ENCODE data around the gene ICOSLG.
"Not testable (repeated sequence)": the region's sequence is repeated elsewhere in the genome, so short reads cannot be mapped to it uniquely, and the experiment has no call there.

Gene ICOSLG

DNA sequence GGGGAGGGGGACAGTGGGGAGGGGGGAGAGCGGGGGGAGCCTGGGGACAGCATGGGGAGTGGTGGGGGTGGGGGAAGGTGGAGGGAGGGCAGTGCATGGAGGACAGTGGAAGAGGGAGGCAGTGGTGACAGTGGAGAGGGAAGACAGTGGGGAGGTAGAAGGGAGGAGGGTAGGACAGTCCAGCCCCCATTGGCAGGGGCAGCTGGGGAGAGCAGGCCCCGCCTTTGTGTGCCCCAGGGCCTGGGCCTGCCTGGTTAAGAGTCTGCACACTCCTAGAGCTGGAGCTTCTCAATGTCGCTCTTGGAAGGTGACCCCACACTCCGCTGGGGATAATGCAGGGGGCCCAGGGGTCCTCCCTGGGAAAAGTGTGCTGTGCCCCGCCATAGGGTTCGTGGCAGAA lies 15.1 kb downstream of the ICOSLG start:
- not testable (repeated sequence) for DNase-seq (ENCODE audit: low read depth in 2 of 2)

DNA sequence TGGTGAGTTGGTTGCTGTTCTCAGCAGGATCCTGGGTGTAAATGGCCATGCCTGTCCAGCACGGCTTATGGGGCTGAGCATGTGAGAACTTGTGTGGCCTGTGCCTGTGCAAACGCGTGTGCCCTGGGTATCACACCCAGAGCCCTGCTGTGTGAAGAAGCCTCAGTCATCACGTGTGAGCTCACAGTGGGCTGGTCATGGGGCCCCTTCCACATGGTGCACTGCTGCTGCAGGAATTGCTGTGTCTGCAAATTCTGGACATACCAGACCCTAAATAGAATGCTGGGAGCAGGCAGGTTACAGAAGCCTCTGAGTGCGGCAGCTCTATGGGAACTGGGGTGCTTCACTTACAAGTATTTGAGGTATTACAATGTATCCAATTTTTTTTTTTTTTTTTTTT lies 17.4 kb downstream of the ICOSLG start:
- DNase-seq (ENCODE audit: low read depth in 2 of 2), result not testable (repeated sequence)

DNA sequence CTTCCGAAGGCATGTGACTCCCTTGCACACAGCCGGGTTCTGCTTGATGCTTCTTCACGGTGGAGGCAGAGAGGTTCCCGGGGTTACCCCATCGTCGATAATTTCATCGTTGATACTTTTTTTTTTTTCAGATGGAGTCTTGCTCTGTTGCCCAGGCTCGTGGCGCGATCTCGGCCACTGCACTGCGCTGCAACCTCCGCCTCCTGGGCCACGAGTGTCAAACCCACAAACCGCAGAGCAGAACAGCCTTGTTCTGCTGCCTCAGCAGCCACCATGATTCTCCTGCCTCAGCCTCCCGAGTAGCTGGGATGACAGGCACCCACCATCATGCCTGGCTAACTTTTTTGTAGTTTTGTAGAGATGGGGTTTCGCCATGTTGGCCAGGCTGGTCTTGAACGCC lies 20.1 kb downstream of the ICOSLG start:
- DNase-seq (ENCODE audit: low read depth in 2 of 2), result not testable (repeated sequence)

DNA sequence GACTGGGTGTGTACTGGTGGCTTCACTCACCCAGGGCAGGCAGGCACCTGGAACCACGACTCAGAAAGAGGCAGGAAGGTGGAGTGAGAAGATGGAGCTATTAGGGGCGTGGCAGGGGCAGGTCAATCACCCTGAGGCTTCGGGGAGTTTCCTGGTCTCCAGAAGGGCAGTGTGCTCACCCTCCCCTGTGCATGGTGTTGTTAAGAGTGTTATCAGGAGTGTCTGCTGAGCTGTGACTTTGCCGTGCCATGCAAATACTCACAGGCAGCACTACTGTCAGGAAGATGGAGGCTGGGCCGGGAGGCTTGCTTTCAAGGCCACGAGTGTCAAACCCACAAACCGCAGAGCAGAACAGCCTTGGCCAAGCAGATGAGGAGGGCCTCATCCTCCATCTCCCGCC lies 22.3 kb downstream of the ICOSLG start:
- DNase-seq (ENCODE audit: low read depth in 2 of 2), result not testable (repeated sequence)

GRCh38 chr21:44211978-44212377 lies 28.8 kb downstream of the ICOSLG start:
- DNase-seq (ENCODE audit: low read depth in 2 of 2), result not testable (repeated sequence)

GRCh38 chr21:44211574-44211973 lies 29.2 kb downstream of the ICOSLG start:
- DNase-seq (ENCODE audit: low read depth in 2 of 2), result not testable (repeated sequence)

GRCh38 chr21:44207860-44208646 lies 32.7 kb downstream of the ICOSLG start:
- DNase-seq (ENCODE audit: low read depth in 2 of 2), result not testable (repeated sequence)

DNA sequence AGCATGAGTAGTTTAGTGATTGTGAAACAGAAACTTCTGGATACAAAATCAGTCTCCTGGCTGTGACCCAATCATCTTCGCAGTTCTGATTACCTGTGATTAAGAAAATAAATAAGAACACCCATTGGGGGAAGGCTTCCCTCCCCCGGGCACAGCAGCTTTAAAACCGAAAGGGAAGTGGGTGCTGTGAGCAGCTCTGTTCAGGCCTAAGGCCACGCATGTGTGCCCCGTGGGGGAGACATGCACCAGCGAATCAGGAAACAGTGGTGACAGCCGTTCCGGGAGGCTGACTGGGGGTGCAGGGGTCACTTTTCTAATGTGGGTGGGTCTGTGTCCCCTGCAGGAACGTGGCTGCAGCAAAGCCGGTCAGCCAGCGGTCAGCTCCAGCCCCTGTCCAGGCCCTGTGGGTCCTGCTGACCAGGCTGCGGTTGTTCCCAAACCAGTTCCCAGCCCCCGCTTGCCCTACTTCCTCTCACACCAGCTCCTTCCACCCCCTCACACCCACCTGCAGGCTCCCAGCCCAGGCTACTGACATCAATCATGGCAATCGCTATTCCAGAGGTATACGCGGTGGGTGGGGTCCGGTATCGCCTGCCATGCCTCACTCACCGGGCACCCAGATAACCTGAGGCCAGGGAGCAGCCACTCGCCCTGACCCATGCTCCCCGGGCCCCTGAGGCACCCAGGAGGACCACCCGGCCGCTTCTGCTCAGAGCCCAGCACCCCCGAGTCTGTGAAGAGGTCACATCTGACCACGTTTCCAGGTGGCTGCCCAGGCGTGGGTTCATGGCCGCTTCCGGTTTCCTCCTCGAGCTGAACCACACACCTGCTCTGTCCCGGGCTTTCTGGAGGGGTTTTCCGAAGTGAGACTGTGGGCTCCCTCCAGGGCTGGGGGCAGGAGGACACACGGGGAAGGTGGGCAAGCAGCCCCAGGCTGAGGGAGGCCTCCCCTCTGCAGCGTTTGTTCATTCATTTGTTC lies 33.8 kb downstream of the ICOSLG start:
- not testable (repeated sequence) for DNase-seq (ENCODE audit: low read depth in 2 of 2)

- not testable (repeated sequence) for DNase-seq (ENCODE audit: low read depth in 2 of 2)
These were observed 34.6 kb downstream of the ICOSLG start for GRCh38 chr21:44206187-44206586.

- not testable (repeated sequence) for DNase-seq (ENCODE audit: low read depth in 2 of 2)
These were observed 38.0 kb downstream of the ICOSLG start for GRCh38 chr21:44202590-44203299.

DNA sequence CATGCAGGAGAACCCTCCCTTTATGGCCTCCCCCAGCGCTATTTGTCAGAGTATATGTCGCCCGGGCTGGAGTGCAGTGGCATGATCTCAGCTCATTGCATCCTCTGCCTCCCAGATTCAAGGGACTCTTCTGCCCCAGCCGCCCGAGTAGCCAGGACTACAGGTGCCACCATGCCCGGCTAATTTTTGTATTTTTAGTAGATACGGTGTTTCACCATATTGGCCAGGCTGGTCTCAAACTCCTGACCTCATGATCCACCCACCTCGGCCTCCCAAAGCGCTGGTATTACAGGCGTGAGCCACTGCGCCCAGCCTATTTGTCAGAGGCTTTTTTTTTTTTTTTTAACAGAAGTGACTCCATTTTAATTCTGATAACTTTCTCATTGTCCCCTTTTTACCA lies 40.7 kb downstream of the ICOSLG start:
- DNase-seq (ENCODE audit: low read depth in 2 of 2), result not testable (repeated sequence)

DNA sequence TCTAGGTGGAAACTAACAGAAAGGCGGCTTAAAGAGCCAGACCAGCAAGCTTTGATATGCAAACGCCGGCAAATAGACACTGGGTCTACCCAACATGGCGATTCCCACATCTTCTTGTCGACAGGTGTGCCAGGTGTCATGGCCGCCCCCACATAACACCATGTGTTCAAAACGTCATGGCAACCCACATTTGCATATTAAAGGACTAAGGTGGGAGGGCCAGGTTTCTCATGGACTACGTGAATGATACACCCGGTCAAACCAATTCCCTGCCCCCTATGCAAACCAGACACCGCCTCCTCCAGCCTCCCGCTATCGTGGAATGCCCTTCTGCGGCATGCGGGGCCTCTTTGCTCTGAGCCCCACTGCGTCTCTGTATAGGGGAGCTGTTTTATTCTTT lies 41.3 kb downstream of the ICOSLG start:
- DNase-seq (ENCODE audit: low read depth in 2 of 2), result no peak

GRCh38 chr21:44197156-44197516 lies 43.6 kb downstream of the ICOSLG start:
- DNase-seq (ENCODE audit: low read depth in 2 of 2), result not testable (repeated sequence)

DNA sequence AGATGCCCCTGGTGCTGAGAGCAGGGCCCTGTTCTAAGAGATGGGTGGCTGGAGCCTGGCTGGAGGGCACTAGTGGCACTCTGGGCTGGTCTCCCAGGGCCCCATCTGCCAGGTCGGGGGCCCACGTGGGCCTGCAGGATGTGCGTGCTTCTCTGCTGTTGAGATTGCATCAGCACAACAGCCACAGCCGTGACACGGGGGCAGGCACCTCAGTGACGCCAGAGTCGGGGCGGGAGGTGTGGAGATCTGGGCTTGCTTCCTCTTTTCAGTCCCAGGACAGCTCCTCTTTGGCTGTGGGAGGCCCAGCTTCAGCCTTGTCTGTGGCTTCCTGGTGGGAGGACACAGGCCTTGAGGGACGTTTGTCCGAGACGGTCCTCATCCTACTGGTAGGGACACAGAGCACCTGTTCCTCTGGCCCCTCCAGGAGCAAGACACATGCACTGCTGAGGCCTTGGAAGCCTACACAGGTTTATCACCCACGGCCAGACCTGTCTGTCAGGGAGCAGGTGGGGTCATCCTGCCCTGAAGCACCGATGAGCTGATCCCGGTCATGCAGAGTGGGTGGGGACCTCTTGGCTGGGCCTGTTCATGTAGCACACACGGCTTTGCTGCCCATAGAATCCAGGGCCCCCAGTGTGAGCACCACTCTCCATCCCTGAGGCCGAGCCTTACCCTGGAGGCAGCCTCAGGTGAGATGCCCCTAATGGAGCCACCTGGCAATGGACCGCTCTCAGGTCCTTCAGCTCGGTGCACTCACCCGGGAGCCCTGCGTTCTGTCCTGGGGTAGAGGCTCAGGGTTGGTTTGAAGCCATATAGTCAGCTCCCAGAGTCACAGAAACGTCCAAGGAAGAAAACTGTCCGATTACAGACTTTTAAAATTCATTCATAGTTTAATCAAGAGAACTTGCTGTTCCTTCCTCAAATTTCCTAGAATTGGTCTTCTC lies 44.3 kb downstream of the ICOSLG start:
- peak in 1 of 2 donors; percentile 52 for DNase-seq (ENCODE audit: low read depth in 2 of 2)

DNA sequence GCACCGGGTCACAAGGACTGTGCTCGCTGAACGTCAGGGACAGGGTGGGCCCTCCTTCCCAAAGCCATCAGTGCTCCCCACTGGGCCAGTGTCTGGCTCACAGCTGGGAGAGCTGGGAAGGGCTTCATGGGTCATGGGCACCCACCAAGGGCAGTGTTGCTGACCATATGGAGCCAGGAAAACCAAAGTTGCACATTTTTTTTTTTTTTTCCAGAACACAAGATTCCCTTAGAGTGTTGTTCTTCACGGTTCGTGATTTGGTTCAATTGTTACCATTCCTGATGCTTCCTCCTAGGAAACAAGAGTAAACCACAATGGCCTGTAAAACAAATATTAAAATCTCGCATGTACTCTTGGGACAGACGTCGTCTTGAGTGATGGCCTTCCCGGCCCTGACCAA lies 45.9 kb downstream of the ICOSLG start:
- DNase-seq (ENCODE audit: low read depth in 2 of 2), result not testable (repeated sequence)

GRCh38 chr21:44194451-44194850 lies 46.3 kb downstream of the ICOSLG start:
- not testable (repeated sequence) for DNase-seq (ENCODE audit: low read depth in 2 of 2)

DNA sequence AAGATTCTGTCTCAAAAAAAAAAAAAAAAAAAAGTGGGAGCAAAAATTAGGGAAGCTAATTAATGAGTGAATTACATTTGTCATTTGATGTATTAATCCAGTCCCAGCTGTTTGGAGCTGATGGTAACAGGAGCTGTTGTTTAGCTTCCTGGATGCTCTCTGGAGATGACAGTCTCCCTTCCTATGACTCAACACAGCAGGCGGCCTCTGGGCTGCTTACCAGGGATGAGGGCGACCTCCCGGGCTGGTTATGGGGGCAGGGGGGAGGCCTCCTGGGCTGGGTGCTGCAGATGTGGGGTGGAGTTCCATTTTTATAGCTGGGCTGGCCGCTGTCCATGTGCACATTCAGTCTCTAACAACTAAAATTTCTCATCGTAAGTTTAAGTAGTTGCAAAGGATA lies 47.6 kb downstream of the ICOSLG start:
- DNase-seq (ENCODE audit: low read depth in 2 of 2), result not testable (repeated sequence)

- DNase-seq (ENCODE audit: low read depth in 2 of 2), result not testable (repeated sequence)
These were observed 50.1 kb downstream of the ICOSLG start for GRCh38 chr21:44190349-44191271.

DNA sequence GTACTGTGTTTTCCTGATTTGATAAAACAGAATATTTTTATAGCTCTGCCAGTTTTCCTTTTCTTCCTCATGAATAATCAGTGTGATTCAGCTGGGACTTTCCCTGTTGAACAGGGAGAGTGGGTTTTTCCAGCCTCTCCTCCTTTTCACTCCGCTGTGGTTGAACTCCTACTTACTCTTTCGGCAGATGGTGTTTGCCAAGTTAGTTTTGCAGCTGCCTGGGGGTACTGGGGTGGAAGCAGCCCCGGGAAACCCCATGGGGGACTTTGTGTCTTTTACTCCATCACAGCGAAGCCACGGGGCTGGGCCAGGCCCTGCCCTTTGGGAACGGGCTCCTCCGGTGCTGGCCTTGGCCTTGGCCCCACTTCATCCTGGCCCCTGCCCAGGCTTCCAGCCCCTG lies 55.9 kb downstream of the ICOSLG start:
- DNase-seq (ENCODE audit: low read depth in 2 of 2), result not testable (repeated sequence)

DNA sequence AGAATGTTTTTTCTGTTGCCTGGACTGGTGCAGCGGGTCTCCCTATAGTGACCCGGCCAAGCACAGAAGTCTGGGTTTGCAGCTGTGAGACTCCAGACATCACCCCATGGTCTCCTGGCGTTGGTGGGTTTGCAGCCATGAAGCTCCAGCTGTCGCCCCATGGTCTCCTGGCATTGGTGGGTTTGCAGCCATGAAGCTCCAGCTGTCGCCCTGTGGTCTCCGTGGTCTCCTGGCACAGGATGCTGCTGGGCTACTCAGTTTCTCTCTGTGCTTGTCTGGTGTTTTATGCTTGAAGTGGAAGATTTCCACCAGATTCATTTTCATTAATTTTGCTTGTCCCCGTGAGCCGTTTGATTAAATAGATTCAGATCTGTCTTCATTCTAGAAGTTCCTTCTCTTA lies 58.5 kb downstream of the ICOSLG start:
- not testable (repeated sequence) for DNase-seq (ENCODE audit: low read depth in 2 of 2)

Data from stimulated activated CD8-positive, alpha-beta memory T cell treated with anti-CD3 and anti-CD28 coated beads, Interleukin-2, amount 100 ng/mL, for 48 hours (primary cell).